T-cell (primary cell): ENCODE measurements around the gene HSD17B8. TPM values are rescaled to one million over a fixed set of nuclear protein-coding genes. Genes with fewer than 3 reads are reported as not detected.

ENCODE experiments used
- ATAC-seq, 4 experiments: fragments of 200-7000 bp in 3 of 4; fragments of 150-1000 bp in 1 of 4; cut with Tn5 transposase; replicated peaks in 1 of 4; 1 replicate in 3 of 4; 2 replicates in 1 of 4; pipeline ENCODE4 v1.10.0; 2021; ENCODE audit warnings: moderate library complexity in 3 of 4, mild to moderate bottlenecking in 2 of 4, moderate number of reproducible peaks in 1 of 4
- CTCF ChIA-PET, 2 donors: fragments of 300-600 bp; sonication (Branson Sonifier 250); formaldehyde crosslinking; loops; one replicate each; lab custom pipeline; 2022; ENCODE audit warnings: antibody characterized with exemption in 2 of 2; lab: Charles Lee
- POLR2A ChIA-PET, 2 donors: fragments of 300-600 bp; sonication (Branson Sonifier 250); formaldehyde crosslinking; loops; one replicate each; lab custom pipeline; 2022; ENCODE audit warnings: antibody characterized with exemption in 2 of 2; lab: Charles Lee
- DNase-seq, 35 experiments: peaks; one replicate each; pipeline versions ENCODE4 v3.0.0 to v3.0.0-alpha.2; 2013 to 2023
- H3K27ac ChIP-seq: one replicate; pipeline ENCODE4 v1.5.1; 2013; ENCODE audit warnings: low read length
- H3K27me3 ChIP-seq, 2 experiments: replicated peaks in 1 of 2; 1 replicate in 1 of 2; 2 replicates in 1 of 2; pipeline versions ENCODE4 v1.6.1 to v1.7.0; 2013; ENCODE audit warnings: low read length in 1 of 2, mixed read lengths in 1 of 2; ENCODE audit not compliant: control insufficient read depth in 2 of 2, insufficient read depth in 2 of 2; ENCODE audit errors: extremely low read depth in 1 of 2
- H3K36me3 ChIP-seq, 2 donors: 1 replicate in 1 of 2; 2 replicates in 1 of 2; pipeline versions ENCODE4 v1.6.1 to v1.7.0; 2013; ENCODE audit warnings: low read length in 1 of 2; ENCODE audit not compliant: control insufficient read depth in 2 of 2, insufficient read depth in 1 of 2; ENCODE audit errors: extremely low read depth in 1 of 2
- H3K4me1 ChIP-seq, 2 experiments: 1 replicate in 1 of 2; 2 replicates in 1 of 2; pipeline versions ENCODE4 v1.6.1 to v1.7.0; 2013; ENCODE audit warnings: low read length in 2 of 2, mixed read lengths in 1 of 2; ENCODE audit not compliant: insufficient read depth in 2 of 2, control insufficient read depth in 1 of 2; ENCODE audit errors: extremely low read depth in 1 of 2
- H3K4me3 ChIP-seq, 2 donors: 1 replicate in 1 of 2; 2 replicates in 1 of 2; pipeline versions ENCODE4 v1.5.1 to v1.7.0; 2013; ENCODE audit warnings: mild to moderate bottlenecking in 2 of 2, low read length in 1 of 2, moderate library complexity in 1 of 2; ENCODE audit not compliant: control insufficient read depth in 1 of 2; ENCODE audit errors: extremely low read depth in 1 of 2
- H3K9me3 ChIP-seq: 2 replicates; pipeline ENCODE4 v1.7.0; 2013
- H3K27ac Mint-ChIP-seq, 2 donors: one replicate each; pipeline ENCODE4 v1.8.0; 2020 to 2021; ENCODE audit warnings: mild to moderate bottlenecking in 2 of 2, mixed read lengths in 2 of 2
- H3K27me3 Mint-ChIP-seq, 2 donors: one replicate each; pipeline ENCODE4 v1.8.0; 2021 to 2022; ENCODE audit warnings: mixed read lengths in 2 of 2
- H3K36me3 Mint-ChIP-seq: one replicate; pipeline ENCODE4 v1.8.0; 2021; ENCODE audit warnings: mixed read lengths
- H3K4me1 Mint-ChIP-seq, 3 donors: one replicate each; pipeline ENCODE4 v1.8.0; 2020 to 2022; ENCODE audit warnings: mixed read lengths in 3 of 3, mild to moderate bottlenecking in 1 of 3
- H3K4me3 Mint-ChIP-seq, 3 donors: one replicate each; pipeline ENCODE4 v1.8.0; 2020 to 2022; ENCODE audit warnings: mild to moderate bottlenecking in 3 of 3, mixed read lengths in 3 of 3, moderate library complexity in 3 of 3
- H3K9me3 Mint-ChIP-seq, 3 donors: one replicate each; pipeline ENCODE4 v1.8.0; 2020 to 2022; ENCODE audit warnings: mixed read lengths in 3 of 3
- WGBS: methylation state at CpG from one replicate; pipeline ENCODE4 v1.1.5; 2013; ENCODE audit warnings: missing lambda C conversion rate; ENCODE audit not compliant: insufficient coverage; 5-methylcytosine and 5-hydroxymethylcytosine counted together
- total RNA-seq, 35 experiments: library from RNA in 6 of 35; stranded (reverse) in 6 of 35; fragments of 120-200 nt in 1 of 35; gene quantifications; one replicate each; pipeline versions ENCODE4 v1.2.1 to v1.2.4 and lab custom pipeline; 2013 to 2026

Gene HSD17B8
- total RNA-seq, 5 donors from 2014 or later (not counting 1 experiment from before 2014, with no cell fraction given): 13.9 to 27.7 (median 24.4) TPM

DNA sequence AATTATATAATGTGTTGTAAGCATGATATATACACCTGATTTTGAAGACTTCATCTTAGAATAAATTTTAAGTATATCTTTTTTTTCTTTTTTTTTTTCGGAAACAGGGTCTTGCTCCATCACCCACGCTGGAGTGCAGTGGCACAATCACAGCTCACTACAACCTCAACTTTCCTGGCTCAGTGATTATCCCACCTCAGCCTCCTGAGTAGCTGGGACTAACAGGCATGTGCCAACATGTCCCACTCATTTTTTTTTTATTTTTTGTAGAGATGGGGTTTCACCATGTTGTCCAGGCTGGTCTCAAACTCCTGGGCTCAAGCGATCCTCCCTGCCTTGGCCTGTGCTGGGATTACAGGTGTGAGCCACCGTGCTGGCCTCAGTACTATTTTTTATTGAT, 50.1 kb downstream of the HSD17B8 start:
- Histone ChIP-seq H3K4me3 (no peak overlapping the region), H3K27ac (no peak overlapping the region), H3K4me1 (peaks cover 7 to 14% of the 10 kb centered on the region in 2 experiments), H3K27me3 (no peaks in the 10 kb centered on the region), H3K9me3 (no peaks in the 10 kb centered on the region), H3K36me3 (peaks cover 0 to 22% of the 10 kb centered on the region in 2 donors)
- no peaks in the 10 kb centered on the region for H3K9me3 Mint-ChIP-seq
- H3K4me1 Mint-ChIP-seq: peaks cover 22 to 23% (median 23%) of the 10 kb centered on the region in 3 donors
- POLR2A ChIA-PET: no interaction called here
- no peak overlapping the region for H3K4me3 Mint-ChIP-seq
- CTCF ChIA-PET: interaction anchor here in 1 of 2 donors (0.7 kb wide), 1 partner anchor 135 kb away, joined by 4 read pairs; no protein-coding TSS in a partner anchor
- H3K27me3 Mint-ChIP-seq: no peaks in the 10 kb centered on the region
- ATAC-seq (no peak), DNase-seq (no peak)
- peaks cover 14% of the 10 kb centered on the region for H3K36me3 Mint-ChIP-seq
- no peak overlapping the region for H3K27ac Mint-ChIP-seq
- WGBS: no CpG with 5 or more reads among the region's 4 CpGs

Other genes starting within 250 kb of the HSD17B8 start
- 100 to 1,000 TPM; 320 to 383 (median 358) TPM for gene BRD2, start 236.1 kb upstream of the HSD17B8 start, total RNA-seq
- gene HLA-DOA, start 195.1 kb upstream of the HSD17B8 start, total RNA-seq: 10 to 100 TPM in 3 of 5 donors, 1 to 10 TPM in 2; 6.1 to 17.0 (median 13.4) TPM
- gene HLA-DPA1, start 131.0 kb upstream of the HSD17B8 start, total RNA-seq: 10 to 100 TPM; 29.6 to 68.4 (median 35.9) TPM
- 10 to 100 TPM; 41.2 to 78.9 (median 58.4) TPM for gene HLA-DPB1, start 128.7 kb upstream of the HSD17B8 start, total RNA-seq
- 1 to 10 TPM; 1.3 to 9.7 (median 2.7) TPM for gene COL11A2, start 12.2 kb upstream of the HSD17B8 start, total RNA-seq
- 100 to 1,000 TPM in 2 of 5 donors, 10 to 100 TPM in 3; 65.5 to 104 (median 96.4) TPM for gene RXRB, start 4.0 kb upstream of the HSD17B8 start, total RNA-seq
- 10 to 100 TPM; 19.1 to 44.0 (median 41.3) TPM for gene SLC39A7, start 3.8 kb upstream of the HSD17B8 start, total RNA-seq
- 10 to 100 TPM; 37.7 to 43.8 (median 42.6) TPM for gene RING1, start 3.8 kb downstream of the HSD17B8 start, total RNA-seq
- gene VPS52, start 67.2 kb downstream of the HSD17B8 start, total RNA-seq: 100 to 1,000 TPM in 1 of 5 donors, 10 to 100 TPM in 4; 81.4 to 100 (median 87.6) TPM
- gene RPS18, start 67.4 kb downstream of the HSD17B8 start, total RNA-seq: 1,000 to 10,000 TPM; 3,249 to 4,871 (median 4,590) TPM
- gene B3GALT4, start 72.5 kb downstream of the HSD17B8 start, total RNA-seq: 10 to 100 TPM; 12.2 to 47.2 (median 40.4) TPM
- 10 to 100 TPM; 38.3 to 74.4 (median 60.4) TPM for gene WDR46, start 84.6 kb downstream of the HSD17B8 start, total RNA-seq
- 10 to 100 TPM; 16.1 to 51.4 (median 40.5) TPM for gene PFDN6, start 84.9 kb downstream of the HSD17B8 start, total RNA-seq
- gene RGL2, start 94.3 kb downstream of the HSD17B8 start, total RNA-seq: 10 to 100 TPM; 55.9 to 72.0 (median 66.0) TPM
- 100 to 1,000 TPM; 224 to 271 (median 254) TPM for gene TAPBP, start 109.4 kb downstream of the HSD17B8 start, total RNA-seq
- gene ZBTB22, start 113.1 kb downstream of the HSD17B8 start, total RNA-seq: 10 to 100 TPM; 17.6 to 32.0 (median 26.3) TPM
- 10 to 100 TPM; 36.3 to 91.4 (median 87.7) TPM for gene DAXX, start 118.3 kb downstream of the HSD17B8 start, total RNA-seq
- 1 to 10 TPM; 1.1 to 2.9 (median 1.8) TPM for gene KIFC1, start 187.2 kb downstream of the HSD17B8 start, total RNA-seq
- 100 to 1,000 TPM; 169 to 372 (median 175) TPM for gene PHF1, start 206.4 kb downstream of the HSD17B8 start, total RNA-seq
- 100 to 1,000 TPM; 169 to 184 (median 176) TPM for gene CUTA, start 213.5 kb downstream of the HSD17B8 start, total RNA-seq
- gene SYNGAP1, start 215.4 kb downstream of the HSD17B8 start, total RNA-seq: 100 to 1,000 TPM in 1 of 5 donors, 10 to 100 TPM in 4; 51.2 to 111 (median 64.5) TPM
- 10 to 100 TPM in 3 of 5 donors, 1 to 10 TPM in 2; 3.9 to 12.6 (median 11.1) TPM for gene ZBTB9, start 249.9 kb downstream of the HSD17B8 start, total RNA-seq